NK-92 treated with Interleukin-12 subunit alpha and Interleukin-12 subunit beta, amount 100 ng/mL, for 24 hours (cell line): ENCODE measurements around the gene CNN3.

Experiments
- DNase-seq: peaks from one replicate; lab custom pipeline; 2025; lab: John Stamatoyannopoulos, UW

CNN3 gene

GRCh38 chr1:94922761-94923331, 4.1 kb downstream of the CNN3 start:
- DNase-seq: no peak

GRCh38 chr1:94921977-94922376, 4.9 kb downstream of the CNN3 start:
- no peak for DNase-seq

GRCh38 chr1:94920061-94920460, 6.8 kb downstream of the CNN3 start:
- DNase-seq: no peak

- no peak for DNase-seq
Observed at GRCh38 chr1:94919241-94920030, 7.5 kb downstream of the CNN3 start.

- DNase-seq: no peak
Observed at GRCh38 chr1:94917251-94917650, 9.7 kb downstream of the CNN3 start.

- no peak for DNase-seq
Observed at GRCh38 chr1:94912263-94913184, 14.4 kb downstream of the CNN3 start.

- no peak for DNase-seq
Observed at GRCh38 chr1:94909486-94909885, 17.4 kb downstream of the CNN3 start.

GRCh38 chr1:94908965-94909364, 17.9 kb downstream of the CNN3 start:
- DNase-seq: no peak

- no peak for DNase-seq
Observed at GRCh38 chr1:94908190-94908589, 18.7 kb downstream of the CNN3 start.

- no peak for DNase-seq
Observed at GRCh38 chr1:94907136-94907535, 19.8 kb downstream of the CNN3 start.

- DNase-seq: no peak
Observed at GRCh38 chr1:94906382-94906781, 20.5 kb downstream of the CNN3 start.

GRCh38 chr1:94905207-94905606, 21.7 kb downstream of the CNN3 start:
- DNase-seq: no peak

GRCh38 chr1:94903280-94904009, 23.5 kb downstream of the CNN3 start:
- DNase-seq: no peak

GRCh38 chr1:94901841-94902240, 25.1 kb downstream of the CNN3 start:
- DNase-seq: no peak

- DNase-seq: no peak
Observed at GRCh38 chr1:94899756-94900155, 27.2 kb downstream of the CNN3 start.

- DNase-seq: no peak
Observed at GRCh38 chr1:94898491-94899385, 28.2 kb downstream of the CNN3 start.

GRCh38 chr1:94895518-94895917, 31.4 kb downstream of the CNN3 start:
- DNase-seq: no peak

- no peak for DNase-seq
Observed at GRCh38 chr1:94894630-94895029, 32.3 kb downstream of the CNN3 start.

GRCh38 chr1:94892604-94893254, 34.2 kb downstream of the CNN3 start:
- no peak for DNase-seq

GRCh38 chr1:94888201-94888600, 38.7 kb downstream of the CNN3 start:
- no peak for DNase-seq
